ENCODE measurements around the gene NEDD9. TPM values are rescaled to one million over a fixed set of nuclear protein-coding genes. Genes with fewer than 3 reads are reported as not detected.

Gene NEDD9
- total and polyA plus RNA-seq, 2 of the 13 experiments (the other 11 are each of a cell fraction or from before 2014, with no cell fraction given), result 27.1 to 389 TPM

DNA sequence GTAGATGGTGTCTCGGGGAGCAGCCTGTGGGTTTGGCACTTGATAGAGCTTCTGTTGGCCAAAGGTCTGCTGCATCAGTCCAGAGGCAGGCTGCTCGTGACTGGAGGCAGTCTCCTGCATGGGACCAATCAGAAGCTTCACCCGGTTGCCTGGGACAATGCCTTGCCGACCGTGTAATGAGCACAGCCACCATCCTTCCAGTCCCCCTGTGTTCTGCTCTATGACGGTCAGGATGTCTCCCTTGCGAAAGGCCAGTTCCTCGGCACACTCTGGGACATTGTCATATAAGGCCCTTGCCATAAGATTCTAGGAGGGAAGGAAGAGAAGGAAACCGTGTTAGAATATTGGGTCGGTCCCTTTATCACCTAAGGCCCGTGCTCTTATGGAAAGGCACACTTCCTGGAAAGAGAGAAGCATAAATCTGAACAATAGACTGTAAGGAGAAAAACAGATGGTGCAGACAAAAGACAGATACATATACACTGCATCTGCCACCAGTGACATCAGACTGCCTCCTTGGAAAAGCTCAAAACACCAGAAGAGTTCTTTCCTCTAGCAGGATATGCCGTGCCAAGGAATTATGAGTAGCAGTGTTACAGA lies 18.9 kb downstream of the NEDD9 start (continued):
- TF ChIP-seq, protein P1, sequence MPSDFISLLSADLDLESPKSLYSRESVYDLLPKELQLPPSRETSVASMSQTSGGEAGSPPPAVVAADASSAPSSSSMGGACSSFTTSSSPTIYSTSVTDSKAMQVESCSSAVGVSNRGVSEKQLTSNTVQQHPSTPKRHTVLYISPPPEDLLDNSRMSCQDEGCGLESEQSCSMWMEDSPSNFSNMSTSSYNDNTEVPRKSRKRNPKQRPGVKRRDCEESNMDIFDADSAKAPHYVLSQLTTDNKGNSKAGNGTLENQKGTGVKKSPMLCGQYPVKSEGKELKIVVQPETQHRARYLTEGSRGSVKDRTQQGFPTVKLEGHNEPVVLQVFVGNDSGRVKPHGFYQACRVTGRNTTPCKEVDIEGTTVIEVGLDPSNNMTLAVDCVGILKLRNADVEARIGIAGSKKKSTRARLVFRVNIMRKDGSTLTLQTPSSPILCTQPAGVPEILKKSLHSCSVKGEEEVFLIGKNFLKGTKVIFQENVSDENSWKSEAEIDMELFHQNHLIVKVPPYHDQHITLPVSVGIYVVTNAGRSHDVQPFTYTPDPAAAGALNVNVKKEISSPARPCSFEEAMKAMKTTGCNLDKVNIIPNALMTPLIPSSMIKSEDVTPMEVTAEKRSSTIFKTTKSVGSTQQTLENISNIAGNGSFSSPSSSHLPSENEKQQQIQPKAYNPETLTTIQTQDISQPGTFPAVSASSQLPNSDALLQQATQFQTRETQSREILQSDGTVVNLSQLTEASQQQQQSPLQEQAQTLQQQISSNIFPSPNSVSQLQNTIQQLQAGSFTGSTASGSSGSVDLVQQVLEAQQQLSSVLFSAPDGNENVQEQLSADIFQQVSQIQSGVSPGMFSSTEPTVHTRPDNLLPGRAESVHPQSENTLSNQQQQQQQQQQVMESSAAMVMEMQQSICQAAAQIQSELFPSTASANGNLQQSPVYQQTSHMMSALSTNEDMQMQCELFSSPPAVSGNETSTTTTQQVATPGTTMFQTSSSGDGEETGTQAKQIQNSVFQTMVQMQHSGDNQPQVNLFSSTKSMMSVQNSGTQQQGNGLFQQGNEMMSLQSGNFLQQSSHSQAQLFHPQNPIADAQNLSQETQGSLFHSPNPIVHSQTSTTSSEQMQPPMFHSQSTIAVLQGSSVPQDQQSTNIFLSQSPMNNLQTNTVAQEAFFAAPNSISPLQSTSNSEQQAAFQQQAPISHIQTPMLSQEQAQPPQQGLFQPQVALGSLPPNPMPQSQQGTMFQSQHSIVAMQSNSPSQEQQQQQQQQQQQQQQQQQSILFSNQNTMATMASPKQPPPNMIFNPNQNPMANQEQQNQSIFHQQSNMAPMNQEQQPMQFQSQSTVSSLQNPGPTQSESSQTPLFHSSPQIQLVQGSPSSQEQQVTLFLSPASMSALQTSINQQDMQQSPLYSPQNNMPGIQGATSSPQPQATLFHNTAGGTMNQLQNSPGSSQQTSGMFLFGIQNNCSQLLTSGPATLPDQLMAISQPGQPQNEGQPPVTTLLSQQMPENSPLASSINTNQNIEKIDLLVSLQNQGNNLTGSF (CRISPR knock-in tag; IDR thresholded peaks at IDR 0.05), result no peak
- no peak for TF ChIP-seq GABPA (IDR thresholded peaks at IDR 0.05; ENCODE audit: low read depth, low read length)
- no peak for TF ChIP-seq GABPA (CRISPR knock-in tag; IDR thresholded peaks at IDR 0.05; ENCODE audit: low read depth)
- 0 out of 2 replicates have a peak, but pooled peaks have one; percentile 37 for TF ChIP-seq TGIF2 (CRISPR knock-in tag; IDR thresholded peaks at IDR 0.05)
- TF ChIP-seq ZNF484 (CRISPR knock-in tag; IDR thresholded peaks at IDR 0.05; ENCODE audit: borderline replicate concordance, low read depth), result no peak
- TF ChIP-seq, protein P2, sequence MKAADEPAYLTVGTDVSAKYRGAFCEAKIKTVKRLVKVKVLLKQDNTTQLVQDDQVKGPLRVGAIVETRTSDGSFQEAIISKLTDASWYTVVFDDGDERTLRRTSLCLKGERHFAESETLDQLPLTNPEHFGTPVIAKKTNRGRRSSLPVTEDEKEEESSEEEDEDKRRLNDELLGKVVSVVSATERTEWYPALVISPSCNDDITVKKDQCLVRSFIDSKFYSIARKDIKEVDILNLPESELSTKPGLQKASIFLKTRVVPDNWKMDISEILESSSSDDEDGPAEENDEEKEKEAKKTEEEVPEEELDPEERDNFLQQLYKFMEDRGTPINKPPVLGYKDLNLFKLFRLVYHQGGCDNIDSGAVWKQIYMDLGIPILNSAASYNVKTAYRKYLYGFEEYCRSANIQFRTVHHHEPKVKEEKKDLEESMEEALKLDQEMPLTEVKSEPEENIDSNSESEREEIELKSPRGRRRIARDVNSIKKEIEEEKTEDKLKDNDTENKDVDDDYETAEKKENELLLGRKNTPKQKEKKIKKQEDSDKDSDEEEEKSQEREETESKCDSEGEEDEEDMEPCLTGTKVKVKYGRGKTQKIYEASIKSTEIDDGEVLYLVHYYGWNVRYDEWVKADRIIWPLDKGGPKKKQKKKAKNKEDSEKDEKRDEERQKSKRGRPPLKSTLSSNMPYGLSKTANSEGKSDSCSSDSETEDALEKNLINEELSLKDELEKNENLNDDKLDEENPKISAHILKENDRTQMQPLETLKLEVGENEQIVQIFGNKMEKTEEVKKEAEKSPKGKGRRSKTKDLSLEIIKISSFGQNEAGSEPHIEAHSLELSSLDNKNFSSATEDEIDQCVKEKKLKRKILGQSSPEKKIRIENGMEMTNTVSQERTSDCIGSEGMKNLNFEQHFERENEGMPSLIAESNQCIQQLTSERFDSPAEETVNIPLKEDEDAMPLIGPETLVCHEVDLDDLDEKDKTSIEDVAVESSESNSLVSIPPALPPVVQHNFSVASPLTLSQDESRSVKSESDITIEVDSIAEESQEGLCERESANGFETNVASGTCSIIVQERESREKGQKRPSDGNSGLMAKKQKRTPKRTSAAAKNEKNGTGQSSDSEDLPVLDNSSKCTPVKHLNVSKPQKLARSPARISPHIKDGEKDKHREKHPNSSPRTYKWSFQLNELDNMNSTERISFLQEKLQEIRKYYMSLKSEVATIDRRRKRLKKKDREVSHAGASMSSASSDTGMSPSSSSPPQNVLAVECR (CRISPR knock-in tag; IDR thresholded peaks at IDR 0.05; ENCODE audit: borderline replicate concordance), result no peak
- TF ChIP-seq ZNF205 (CRISPR knock-in tag; IDR thresholded peaks at IDR 0.05), result no peak
- TF ChIP-seq, protein P3, sequence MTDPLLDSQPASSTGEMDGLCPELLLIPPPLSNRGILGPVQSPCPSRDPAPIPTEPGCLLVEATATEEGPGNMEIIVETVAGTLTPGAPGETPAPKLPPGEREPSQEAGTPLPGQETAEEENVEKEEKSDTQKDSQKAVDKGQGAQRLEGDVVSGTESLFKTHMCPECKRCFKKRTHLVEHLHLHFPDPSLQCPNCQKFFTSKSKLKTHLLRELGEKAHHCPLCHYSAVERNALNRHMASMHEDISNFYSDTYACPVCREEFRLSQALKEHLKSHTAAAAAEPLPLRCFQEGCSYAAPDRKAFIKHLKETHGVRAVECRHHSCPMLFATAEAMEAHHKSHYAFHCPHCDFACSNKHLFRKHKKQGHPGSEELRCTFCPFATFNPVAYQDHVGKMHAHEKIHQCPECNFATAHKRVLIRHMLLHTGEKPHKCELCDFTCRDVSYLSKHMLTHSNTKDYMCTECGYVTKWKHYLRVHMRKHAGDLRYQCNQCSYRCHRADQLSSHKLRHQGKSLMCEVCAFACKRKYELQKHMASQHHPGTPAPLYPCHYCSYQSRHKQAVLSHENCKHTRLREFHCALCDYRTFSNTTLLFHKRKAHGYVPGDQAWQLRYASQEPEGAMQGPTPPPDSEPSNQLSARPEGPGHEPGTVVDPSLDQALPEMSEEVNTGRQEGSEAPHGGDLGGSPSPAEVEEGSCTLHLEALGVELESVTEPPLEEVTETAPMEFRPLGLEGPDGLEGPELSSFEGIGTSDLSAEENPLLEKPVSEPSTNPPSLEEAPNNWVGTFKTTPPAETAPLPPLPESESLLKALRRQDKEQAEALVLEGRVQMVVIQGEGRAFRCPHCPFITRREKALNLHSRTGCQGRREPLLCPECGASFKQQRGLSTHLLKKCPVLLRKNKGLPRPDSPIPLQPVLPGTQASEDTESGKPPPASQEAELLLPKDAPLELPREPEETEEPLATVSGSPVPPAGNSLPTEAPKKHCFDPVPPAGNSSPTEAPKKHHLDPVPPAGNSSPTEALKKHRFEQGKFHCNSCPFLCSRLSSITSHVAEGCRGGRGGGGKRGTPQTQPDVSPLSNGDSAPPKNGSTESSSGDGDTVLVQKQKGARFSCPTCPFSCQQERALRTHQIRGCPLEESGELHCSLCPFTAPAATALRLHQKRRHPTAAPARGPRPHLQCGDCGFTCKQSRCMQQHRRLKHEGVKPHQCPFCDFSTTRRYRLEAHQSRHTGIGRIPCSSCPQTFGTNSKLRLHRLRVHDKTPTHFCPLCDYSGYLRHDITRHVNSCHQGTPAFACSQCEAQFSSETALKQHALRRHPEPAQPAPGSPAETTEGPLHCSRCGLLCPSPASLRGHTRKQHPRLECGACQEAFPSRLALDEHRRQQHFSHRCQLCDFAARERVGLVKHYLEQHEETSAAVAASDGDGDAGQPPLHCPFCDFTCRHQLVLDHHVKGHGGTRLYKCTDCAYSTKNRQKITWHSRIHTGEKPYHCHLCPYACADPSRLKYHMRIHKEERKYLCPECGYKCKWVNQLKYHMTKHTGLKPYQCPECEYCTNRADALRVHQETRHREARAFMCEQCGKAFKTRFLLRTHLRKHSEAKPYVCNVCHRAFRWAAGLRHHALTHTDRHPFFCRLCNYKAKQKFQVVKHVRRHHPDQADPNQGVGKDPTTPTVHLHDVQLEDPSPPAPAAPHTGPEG (CRISPR knock-in tag; IDR thresholded peaks at IDR 0.05), result no peak
- TF ChIP-seq, protein P4, sequence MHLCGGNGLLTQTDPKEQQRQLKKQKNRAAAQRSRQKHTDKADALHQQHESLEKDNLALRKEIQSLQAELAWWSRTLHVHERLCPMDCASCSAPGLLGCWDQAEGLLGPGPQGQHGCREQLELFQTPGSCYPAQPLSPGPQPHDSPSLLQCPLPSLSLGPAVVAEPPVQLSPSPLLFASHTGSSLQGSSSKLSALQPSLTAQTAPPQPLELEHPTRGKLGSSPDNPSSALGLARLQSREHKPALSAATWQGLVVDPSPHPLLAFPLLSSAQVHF (CRISPR knock-in tag; IDR thresholded peaks at IDR 0.05), result no peak
- TF ChIP-seq YY1 (IDR thresholded peaks at IDR 0.05; ENCODE audit: insufficient read depth, insufficient replicate concordance, low read depth, low read length), result no peak
- TF ChIP-seq PLRG1 (conservative IDR thresholded peaks at IDR 0.05), result no peak

All from HepG2 (cell line).